Activated CD4-positive, CD25-positive, alpha-beta regulatory T cell treated with anti-CD3 and anti-CD28 coated beads, Interleukin-2, amount 50 U/mL, for 72 hours (primary cell): Measurements from ENCODE around the gene TAF7L.

Experiments
- DNase-seq: peaks from one replicate; pipeline ENCODE4 v3.0.0; 2021

Gene TAF7L

DNA sequence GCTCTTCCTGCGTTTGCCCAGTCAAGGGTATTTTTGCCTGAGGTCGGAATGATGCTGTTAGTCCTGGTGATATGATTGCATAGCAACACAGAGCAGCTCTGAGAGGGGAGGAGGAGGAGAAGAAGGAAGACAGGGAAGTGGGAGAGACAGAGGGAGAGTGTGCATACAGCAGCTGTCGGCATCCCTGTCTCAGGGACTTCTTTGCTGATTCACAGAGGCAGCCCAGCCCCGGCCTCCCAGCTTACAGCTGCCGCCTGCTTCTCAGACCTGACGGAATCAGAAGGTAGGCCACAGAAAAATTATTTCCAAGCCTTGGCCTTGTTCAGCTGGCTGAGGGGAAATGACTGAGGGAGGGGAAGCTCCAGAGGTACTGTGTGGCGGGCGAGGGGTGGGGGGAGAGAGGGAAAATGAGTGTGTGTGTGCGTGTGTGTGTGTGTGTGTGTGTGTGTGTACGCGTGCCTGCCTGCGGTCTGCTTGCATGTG, 71.2 kb downstream of the TAF7L start:
- no peak for DNase-seq

DNA sequence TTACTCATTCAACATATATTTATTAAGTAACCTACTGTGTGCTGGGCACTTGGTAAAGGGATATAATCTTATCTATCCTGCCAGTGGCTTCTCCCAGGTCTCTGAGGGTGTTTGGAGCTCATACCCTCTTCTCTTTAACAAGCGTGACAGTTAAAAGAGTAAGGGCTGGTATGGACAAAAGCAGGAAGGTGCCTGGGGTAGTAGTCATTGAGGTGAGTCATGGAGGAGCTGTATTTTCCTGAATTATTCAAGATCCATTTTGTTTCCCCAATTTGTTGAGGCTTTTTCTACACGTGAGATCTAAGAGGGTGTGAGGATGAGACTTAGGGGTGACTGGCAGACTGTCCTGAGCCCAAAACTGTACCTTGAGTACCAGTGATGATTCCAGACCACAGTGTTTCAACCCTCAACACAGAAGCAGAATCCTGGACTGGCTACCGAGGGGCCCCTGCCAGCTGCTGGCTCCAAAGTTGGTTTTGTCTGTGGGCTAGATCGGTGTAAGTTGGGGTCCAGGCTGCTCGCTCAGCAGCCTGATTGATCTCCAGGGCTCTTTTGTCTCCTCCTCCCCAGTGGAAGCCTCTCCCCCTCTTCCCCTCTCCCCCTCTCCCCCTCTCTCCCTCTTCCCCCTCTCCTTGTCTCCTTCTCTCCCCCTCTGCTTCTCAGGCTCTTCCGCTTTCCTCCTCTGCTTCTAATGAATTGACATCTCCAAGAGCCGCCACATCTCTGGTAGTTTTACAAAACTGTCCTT, 71.8 kb downstream of the TAF7L start, which contains the start of gene DRP2:
TSS of gene DRP2 (plus strand) at position 671 of the 748 bp plus-strand sequence. CDS start 11,862 bp downstream, outside the sequence.
- no peak for DNase-seq
